ENCODE results near the gene TPSB2. TPM values are rescaled to one million over a fixed set of nuclear protein-coding genes. Genes with fewer than 3 reads are reported as not detected.
"Not testable (repeated sequence)": the region's sequence is repeated elsewhere in the genome, so short reads cannot be mapped to it uniquely, and the experiment has no call there.

The TPSB2 gene
- total RNA-seq, 2 donors from 2014 or later: 39.1 to 92.9 TPM

DNA sequence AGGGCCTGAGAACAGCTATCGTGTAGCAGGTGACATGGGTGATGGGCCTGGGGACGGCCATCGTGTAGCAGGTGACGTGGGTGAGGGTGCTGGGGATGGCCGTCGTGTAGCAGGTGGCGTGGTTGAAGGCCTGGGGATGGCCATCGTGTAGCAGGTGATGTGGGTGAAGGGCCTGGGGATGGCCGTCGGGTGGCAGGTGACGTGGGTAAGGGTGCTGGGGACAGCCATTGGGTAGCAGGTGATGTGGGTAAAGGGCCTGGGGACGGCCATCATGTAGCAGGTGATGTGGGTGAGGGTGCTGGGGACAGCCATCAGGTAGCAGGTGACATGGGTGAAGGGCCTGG lies 41.4 kb upstream of the TPSB2 start:
- Histone ChIP-seq H3K9me3 (no peaks in the 10 kb centered on the region), H3K36me3 (no peaks in the 10 kb centered on the region), H3K4me1 (peaks cover 5% of the 10 kb centered on the region), H3K27ac (no peak overlapping the region), H3K27me3 (no peaks in the 10 kb centered on the region), H3K4me3 (no peak overlapping the region), H3K9ac (ENCODE audit: low read depth in 2 of 2, low read length in 2 of 2) (peak overlapping the region in 1 of 2 donors; percentile 24)
- intact Hi-C loops (cut with DNase I): no loop called here
- no peak for DNase-seq
- TF ChIP-seq, protein P1, sequence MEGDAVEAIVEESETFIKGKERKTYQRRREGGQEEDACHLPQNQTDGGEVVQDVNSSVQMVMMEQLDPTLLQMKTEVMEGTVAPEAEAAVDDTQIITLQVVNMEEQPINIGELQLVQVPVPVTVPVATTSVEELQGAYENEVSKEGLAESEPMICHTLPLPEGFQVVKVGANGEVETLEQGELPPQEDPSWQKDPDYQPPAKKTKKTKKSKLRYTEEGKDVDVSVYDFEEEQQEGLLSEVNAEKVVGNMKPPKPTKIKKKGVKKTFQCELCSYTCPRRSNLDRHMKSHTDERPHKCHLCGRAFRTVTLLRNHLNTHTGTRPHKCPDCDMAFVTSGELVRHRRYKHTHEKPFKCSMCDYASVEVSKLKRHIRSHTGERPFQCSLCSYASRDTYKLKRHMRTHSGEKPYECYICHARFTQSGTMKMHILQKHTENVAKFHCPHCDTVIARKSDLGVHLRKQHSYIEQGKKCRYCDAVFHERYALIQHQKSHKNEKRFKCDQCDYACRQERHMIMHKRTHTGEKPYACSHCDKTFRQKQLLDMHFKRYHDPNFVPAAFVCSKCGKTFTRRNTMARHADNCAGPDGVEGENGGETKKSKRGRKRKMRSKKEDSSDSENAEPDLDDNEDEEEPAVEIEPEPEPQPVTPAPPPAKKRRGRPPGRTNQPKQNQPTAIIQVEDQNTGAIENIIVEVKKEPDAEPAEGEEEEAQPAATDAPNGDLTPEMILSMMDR (IDR thresholded peaks at IDR 0.05): no peak

DNA sequence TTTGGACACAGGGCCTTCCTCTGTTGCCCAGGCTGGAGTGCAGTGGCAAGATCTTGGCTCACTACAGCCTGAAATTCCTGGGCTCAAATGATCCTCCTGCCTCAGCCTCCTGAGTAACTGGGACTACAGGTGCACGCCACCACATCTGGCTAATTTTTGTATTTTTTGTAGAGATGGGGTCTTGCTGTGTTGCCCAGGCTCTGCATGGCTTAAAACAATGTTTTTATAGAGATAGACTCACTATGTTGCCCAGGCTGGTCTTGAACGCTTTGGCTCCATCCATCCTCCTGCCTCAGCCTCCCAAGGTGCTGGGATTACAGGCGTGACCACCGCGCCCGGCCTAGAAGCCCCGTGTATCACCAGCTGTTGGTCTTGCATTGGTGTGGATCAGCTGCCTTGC lies 39.4 kb upstream of the TPSB2 start:
- intact Hi-C loops (cut with DNase I); DNase-seq; H3K4me3 ChIP-seq: not testable (repeated sequence)

DNA sequence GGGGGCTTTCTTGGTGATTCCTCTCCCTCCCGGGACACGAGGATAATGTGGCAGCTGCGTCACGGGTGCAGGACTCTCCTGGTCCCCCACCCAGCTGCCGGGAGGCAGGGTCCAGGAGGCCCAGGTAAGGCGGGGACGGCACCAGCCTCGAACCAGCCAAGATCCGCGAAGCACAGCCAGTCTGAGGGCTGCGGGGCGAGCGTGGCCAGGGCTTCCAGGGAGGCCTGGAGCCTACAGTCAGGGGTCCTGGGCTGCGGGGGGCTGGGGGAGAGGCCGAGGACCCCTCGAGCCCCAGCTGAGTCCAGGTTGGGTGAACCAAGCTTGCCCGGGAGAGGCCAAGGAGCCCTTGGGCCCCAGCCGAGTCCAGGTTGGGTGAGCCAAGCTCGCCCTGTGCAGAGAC lies 35.8 kb upstream of the TPSB2 start:
- Histone ChIP-seq H3K4me1 (no peaks in the 10 kb centered on the region), H3K36me3 (no peaks in the 10 kb centered on the region), H3K9me3 (no peaks in the 10 kb centered on the region), H3K9ac (ENCODE audit: low read depth in 2 of 2, low read length in 2 of 2) (no peak overlapping the region), H3K27ac (no peak overlapping the region), H3K4me3 (no peak overlapping the region), H3K27me3 (peaks cover 21% of the 10 kb centered on the region)
- TF ChIP-seq, protein P1 (IDR thresholded peaks at IDR 0.05): no peak
- intact Hi-C loops (cut with DNase I): no loop called here
- no peak for DNase-seq

More for the DNA sequence above, 39.4 kb upstream of the TPSB2 start:
- H3K4me1 ChIP-seq; H3K27ac ChIP-seq; H3K9ac ChIP-seq (ENCODE audit: low read depth in 2 of 2, low read length in 2 of 2); H3K36me3 ChIP-seq; H3K9me3 ChIP-seq; H3K27me3 ChIP-seq: not testable (repeated sequence)

DNA sequence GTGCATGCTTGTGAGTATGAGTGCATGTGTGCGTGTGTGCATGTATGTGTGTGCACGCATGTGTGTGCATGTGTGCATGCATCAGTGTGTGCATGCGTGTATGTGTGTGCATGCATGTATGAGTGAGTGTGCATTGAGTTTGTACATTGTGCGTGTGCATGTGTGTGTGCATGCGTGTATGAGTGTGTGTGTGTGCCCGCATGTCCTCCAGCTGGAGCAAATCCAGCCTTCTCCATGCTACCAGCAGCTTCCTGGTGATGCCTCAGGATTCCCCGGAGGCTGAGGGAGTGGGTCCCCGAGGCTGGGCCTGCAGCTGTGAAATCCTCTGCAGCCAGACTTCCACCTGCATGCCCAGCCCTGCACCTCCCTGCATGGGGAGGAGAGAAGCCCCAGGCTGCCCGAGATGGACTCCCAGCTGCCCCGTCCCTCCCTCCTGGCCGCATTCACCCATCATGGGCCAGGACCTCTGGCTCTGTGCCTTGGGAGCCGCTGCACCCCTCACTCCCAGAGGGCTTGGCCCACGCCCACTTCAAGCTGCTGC lies 35.2 kb upstream of the TPSB2 start:
- no peak for DNase-seq
- intact Hi-C loops (cut with DNase I): no loop called here
- no peak overlapping the region for H3K4me3 ChIP-seq
- TF ChIP-seq, protein P1 (IDR thresholded peaks at IDR 0.05): no peak
- H3K4me1 ChIP-seq: no peaks in the 10 kb centered on the region
- H3K27ac ChIP-seq: no peak overlapping the region
- H3K9me3 ChIP-seq: no peaks in the 10 kb centered on the region
- no peaks in the 10 kb centered on the region for H3K36me3 ChIP-seq
- peaks cover 24% of the 10 kb centered on the region for H3K27me3 ChIP-seq
- H3K9ac ChIP-seq (ENCODE audit: low read depth in 2 of 2, low read length in 2 of 2): no peak overlapping the region

DNA sequence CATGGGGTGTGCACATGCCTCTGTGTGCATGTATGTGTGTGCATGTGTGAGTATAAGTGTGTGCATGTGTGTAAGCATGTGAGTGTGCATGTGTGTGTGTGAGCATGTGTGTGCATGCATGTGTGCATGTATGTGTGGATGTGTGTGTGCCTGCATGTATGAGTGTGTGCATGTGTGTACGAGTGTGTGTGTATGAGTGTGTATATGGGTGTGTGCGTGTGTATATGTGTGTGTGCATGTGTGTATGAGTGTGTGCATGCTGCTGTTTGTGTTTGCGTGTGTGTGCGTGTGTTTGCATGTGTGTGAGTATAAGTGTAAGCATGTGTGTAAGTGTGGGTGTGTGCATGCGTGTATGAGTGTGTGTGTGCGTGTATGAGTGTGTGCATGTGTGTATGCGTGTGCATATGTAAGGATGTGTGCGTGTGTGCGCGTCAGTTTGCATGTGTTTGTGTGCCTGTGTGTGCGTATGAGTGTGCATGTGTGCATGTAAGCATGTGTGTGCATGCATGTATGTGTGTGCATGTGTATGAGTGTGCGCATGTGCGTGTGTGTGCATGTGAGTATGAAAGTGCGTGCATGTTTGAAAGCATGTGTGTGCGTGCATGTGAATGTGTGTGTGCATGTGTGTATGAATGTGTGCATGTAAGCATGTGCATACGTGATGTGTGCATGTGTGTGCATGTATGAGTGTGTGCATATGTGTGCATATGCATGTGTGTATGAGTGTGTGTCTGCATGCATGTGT lies 34.5 kb upstream of the TPSB2 start:
- peaks cover 31% of the 10 kb centered on the region for H3K27me3 ChIP-seq
- no peak overlapping the region for H3K9ac ChIP-seq (ENCODE audit: low read depth in 2 of 2, low read length in 2 of 2)
- no peaks in the 10 kb centered on the region for H3K9me3 ChIP-seq
- no peaks in the 10 kb centered on the region for H3K4me1 ChIP-seq
- no peaks in the 10 kb centered on the region for H3K36me3 ChIP-seq
- no peak for DNase-seq
- no peak overlapping the region for H3K4me3 ChIP-seq
- TF ChIP-seq, protein P1 (IDR thresholded peaks at IDR 0.05): no peak
- intact Hi-C loops (cut with DNase I): no loop called here
- H3K27ac ChIP-seq: no peak overlapping the region

DNA sequence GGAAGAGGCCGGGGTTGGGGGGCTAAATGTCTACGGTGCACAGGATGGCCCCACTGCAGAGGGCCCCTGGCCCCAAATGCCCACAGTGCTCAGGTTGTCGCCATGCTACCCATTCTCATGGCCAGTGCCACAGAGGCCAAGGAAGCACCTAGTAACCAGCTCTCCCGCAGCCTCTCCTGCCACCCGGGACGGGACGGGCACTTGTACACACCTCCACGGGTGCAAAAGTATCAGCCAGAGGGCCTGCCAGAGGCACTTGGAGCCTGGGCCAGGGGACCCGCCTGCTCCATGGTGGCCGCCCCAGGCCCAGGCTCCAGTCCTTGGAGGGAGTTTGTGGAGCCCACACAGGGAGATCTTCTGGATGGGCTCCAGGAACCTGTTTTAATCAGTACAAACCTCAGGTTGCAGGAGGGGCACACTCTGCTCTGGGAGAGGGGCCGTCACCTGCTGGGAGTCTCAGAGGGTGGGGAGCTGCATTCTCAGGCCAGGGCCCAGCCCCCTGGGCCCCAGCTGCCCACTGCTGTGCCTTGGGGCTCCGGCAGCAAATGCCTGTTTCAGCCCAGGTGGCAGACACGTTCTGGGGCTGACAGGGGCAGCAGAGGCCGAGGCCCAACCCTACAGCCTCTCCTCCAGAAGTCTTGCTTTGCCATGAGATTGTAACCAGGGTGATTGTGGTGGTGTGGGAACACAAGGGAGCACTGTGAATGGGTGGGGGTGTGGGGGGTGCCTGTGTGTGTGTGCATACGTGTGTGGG lies 33.8 kb upstream of the TPSB2 start:
- intact Hi-C loops (cut with DNase I): no loop called here
- Histone ChIP-seq H3K27ac (no peak overlapping the region), H3K27me3 (peaks cover 37% of the 10 kb centered on the region), H3K4me1 (no peaks in the 10 kb centered on the region), H3K36me3 (no peaks in the 10 kb centered on the region), H3K9me3 (no peaks in the 10 kb centered on the region), H3K4me3 (no peak overlapping the region), H3K9ac (ENCODE audit: low read depth in 2 of 2, low read length in 2 of 2) (no peak overlapping the region)
- TF ChIP-seq, protein P1 (IDR thresholded peaks at IDR 0.05): no peak
- no peak for DNase-seq
